GM21619 (cell line): ENCODE measurements around the gene CYTH1.

Experiments
- ATAC-seq: cut with Tn5 transposase; IDR thresholded peaks from one replicate; pipeline ENCODE4 v1.9.1; 2021; ENCODE audit not compliant: unreplicated experiment

The CYTH1 gene

DNA sequence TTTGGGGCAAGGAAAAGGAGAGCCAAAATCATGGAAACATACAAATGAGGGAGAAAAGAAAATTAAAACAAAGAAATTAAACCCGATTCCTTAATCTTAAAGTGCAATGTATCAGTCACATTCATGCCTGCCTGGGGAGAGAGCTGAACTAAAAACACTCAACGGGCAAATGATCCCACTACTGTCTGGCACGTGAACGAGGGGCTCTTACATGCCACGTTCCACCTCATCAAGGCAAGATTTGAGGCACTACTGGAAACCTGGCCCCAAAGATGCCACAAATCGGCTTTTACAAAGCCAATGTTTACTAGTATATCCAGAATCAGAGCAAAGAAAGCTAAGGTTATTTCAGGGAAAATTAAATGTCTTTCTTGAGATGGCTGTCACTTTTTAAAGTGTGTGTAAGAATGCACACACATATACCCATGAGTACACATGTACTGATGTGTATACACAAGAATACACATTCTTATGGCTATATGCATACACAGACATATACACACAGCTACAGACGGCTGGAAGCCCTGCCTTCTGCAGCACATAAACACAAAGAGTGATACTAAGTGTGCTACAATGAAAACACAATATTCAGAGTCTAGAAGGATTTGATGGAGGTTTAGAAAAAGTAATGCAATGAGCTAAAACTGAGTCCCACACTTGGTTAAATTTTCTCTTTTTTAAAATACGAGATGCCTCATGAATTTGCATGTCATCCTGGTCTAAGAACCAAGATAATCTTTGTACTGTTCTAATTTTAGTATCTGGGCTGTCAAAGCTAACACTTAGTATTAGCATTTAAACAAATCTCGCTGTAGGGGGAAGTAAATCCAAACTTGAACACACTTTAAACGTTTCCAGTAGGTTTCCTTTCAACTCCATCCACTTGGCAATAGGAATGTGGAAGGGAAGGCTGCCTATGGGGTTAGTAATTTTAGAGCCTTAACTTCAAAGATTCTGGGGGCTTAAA is 85.8 kb downstream of the CYTH1 start:
- ATAC-seq = no peak

DNA sequence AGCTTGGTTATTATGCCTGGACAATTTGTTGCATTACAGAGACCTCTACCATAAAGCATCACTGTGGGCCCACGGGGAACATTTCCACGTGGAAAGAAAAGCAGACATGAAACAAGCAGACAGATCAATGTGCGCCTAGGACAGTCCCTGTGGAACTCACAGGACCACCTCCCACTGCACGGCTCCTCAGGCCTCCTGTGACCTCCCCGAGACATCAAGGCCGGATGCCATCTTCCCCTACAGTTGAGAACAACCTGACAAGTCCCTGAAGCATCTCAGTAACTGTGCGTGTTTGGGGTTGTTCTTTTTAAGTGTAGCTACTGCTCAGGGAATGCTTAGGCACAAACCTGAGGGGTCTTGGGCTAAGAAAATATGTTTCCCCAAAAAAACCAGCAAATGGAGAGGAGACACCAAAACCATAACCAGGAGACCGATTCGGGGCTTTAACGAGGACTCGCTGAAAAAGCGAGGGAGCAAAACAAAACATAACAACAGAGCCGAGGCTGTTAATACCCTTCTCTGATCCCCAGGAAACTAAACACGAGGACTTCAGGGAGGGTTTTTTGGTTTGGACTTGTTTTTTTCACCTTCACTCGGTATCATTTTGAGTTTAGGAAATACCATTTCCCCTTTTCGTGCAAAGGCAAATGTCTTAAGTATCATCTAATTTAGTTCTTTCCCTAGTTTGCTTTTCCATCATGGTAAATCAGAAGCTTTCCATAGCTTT is 87.1 kb downstream of the CYTH1 start:
- ATAC-seq = no peak

GRCh38 chr17:78693346-78694083 is 88.6 kb downstream of the CYTH1 start:
- no peak for ATAC-seq

GRCh38 chr17:78692460-78693010 is 89.5 kb downstream of the CYTH1 start:
- ATAC-seq = no peak

- ATAC-seq = no peak
Measured at GRCh38 chr17:78689029-78689428, 93.0 kb downstream of the CYTH1 start.

DNA sequence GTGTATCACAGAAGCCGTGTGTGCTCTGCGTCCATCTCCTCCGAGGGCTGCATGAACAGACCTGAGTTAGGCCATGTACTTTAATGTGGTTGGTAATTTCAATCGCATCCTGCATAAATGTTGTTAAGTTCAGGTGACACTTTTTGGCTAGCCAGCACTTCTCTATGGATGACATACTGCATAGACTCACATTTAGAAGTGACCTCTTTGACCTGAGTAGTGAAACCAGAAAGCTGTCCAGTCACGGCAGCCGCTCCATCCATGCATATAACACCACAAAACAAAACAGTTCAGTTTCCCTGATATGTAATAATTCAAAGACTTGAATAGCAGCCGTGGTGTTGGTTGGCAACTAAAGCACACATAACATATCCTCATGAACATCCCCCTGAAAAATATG is 94.1 kb downstream of the CYTH1 start:
- no peak for ATAC-seq

DNA sequence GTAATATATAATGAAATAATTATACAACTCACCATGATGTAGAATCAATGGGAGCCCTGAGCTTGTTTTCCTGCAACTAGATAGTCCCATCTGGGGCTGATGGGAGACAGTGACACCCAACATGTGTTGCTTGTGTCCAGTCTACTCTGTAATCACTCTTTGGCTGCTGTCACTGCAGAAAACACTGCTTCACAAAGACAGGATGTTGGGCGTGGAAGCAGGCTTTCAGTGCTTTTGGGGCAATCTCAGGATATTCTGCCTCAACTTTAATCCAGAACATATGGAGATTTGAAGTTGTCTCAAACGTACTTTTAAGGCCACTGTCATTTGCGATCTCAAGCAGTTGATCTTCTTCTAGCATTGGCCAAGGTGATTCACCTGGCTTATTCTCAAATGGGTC is 94.9 kb downstream of the CYTH1 start:
- no peak for ATAC-seq

GRCh38 chr17:78684026-78684425 is 98.0 kb downstream of the CYTH1 start:
- ATAC-seq = no peak

GRCh38 chr17:78683408-78683961 is 98.6 kb downstream of the CYTH1 start:
- ATAC-seq = no peak

- ATAC-seq = no peak
Measured at GRCh38 chr17:78682363-78682762, 99.7 kb downstream of the CYTH1 start.

DNA sequence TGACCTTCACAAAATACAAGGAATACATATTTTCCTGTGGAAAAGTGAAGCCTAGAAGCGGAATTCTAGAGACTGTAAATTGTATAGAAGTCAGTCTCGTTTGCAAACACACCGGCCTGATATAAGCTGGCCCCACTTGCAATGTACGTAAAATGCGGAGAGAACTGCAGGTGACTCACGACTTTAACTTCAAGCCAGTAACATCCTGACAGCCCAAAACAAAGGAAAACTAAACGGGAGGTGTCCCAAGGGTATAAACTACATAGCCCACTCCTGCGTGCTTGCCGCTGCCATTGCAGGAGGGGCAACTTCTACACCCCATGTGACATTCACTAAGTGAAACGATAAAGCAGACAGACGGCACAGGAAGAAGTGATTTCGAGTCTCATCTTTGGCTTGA is 101.6 kb downstream of the CYTH1 start:
- ATAC-seq = no peak

GRCh38 chr17:78679495-78680395 is 102.3 kb downstream of the CYTH1 start:
- ATAC-seq = no peak

DNA sequence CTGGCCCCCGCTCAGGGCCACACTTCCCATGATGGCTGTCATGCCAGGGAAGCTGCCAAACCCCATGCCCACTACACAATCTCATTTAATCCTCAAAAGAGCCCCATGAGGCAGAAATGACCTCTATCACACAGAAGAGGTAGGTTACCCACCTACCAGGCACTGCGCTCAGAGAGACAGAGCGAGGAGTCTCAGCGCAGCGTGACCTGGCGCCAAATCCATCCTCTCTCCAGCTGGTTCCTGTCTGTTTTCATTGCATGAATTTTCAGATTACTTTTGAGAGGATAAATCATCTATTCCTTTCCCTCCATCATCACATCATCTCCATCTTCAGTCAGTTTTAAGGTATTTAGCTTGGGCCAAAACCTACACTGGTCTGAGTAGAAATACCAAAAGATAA is 103.4 kb downstream of the CYTH1 start:
- no peak for ATAC-seq

DNA sequence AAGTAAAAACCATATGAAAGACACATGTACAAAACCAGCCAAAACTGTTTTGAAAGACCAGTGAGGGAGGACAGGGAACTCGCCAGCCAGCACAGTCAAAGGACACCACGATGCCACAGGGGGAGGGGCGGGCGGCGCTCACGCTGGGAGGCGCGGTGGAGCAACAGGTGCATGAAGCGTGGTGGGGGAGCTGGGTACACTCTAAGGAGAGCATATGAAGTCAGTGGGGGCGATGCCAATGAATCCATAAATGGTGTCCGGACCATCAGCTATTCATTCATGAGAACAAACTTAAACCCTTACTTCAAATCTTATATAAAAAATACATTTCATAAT is 103.9 kb downstream of the CYTH1 start:
- no peak for ATAC-seq

DNA sequence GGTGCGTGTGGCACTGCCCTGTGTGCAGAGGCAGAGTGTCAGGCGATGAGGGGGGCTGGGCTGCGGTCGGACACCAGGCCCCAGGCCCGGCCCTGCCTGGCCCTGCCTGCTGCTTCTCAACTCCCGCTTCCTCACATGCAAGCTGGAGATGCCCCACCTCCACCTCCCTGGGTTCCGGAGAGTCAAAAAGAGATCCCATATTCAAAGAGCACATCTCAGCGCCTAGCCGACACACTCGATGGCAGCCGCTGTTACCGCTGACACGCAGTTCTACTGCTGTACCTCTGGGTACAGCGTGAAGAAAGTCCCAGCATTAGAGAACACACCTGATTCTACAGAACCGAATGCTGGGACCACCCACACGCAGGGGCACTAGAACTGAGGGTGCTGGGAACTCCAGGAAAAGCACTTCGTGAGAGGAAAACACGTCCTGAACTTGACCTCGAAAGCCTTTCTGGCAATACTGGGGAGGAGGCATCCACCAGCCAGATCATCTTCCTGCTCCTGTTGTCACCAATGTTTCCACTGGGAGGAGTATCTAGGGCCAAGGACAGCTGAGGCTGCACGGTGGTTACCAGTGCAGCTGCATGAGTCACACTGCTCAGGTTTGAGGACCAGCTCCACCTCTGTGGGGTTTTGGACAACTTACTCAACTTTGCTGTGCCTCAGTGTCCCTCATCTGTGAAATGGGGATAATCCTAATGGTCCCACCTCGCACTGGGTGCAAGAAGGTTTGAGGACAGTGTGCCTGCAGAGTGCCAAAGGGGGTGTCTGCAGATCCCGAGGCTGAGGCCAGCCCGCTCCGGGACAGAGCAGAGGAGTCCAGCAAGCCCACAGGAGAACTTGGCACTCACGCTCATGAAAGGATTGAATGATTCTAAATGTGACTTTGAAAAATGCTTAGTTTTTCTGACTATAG is 104.5 kb downstream of the CYTH1 start:
- ATAC-seq = no peak

- no peak for ATAC-seq
Measured at GRCh38 chr17:78676412-78677302, 105.4 kb downstream of the CYTH1 start.

- no peak for ATAC-seq
Measured at GRCh38 chr17:78675836-78676235, 106.2 kb downstream of the CYTH1 start.

DNA sequence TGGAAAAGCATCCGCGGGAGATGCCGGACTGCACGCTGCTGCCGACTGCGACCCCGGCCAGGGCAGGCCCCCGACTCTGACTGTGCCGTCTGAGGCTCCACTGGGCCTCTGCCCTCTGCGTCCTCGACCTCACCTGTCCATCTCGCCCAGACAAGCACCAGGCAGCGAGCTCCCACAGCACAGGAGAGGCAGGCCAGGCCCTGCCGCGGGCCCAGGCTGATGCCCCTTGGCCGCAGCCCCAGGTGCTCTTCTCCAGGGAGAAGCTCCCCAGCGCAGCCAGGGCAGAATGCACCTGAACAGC is 106.8 kb downstream of the CYTH1 start:
- no peak for ATAC-seq
